PC-9 (cell line): Measurements from ENCODE around the gene ADAT2.

Experiments
- CTCF ChIP-seq: fragments of 200-600 bp; sonication (generic); conservative IDR thresholded peaks from 2 replicates; pipeline ENCODE4 v1.6.1; 2017; ENCODE audit warnings: mixed run types, antibody characterized with exemption, mild to moderate bottlenecking, moderate library complexity
- EZH2 ChIP-seq: fragments of 200-600 bp; sonication (generic); IDR thresholded peaks from 2 replicates; pipeline ENCODE4 v1.8.0; 2017; ENCODE audit warnings: antibody characterized with exemption, low read depth

DNA sequence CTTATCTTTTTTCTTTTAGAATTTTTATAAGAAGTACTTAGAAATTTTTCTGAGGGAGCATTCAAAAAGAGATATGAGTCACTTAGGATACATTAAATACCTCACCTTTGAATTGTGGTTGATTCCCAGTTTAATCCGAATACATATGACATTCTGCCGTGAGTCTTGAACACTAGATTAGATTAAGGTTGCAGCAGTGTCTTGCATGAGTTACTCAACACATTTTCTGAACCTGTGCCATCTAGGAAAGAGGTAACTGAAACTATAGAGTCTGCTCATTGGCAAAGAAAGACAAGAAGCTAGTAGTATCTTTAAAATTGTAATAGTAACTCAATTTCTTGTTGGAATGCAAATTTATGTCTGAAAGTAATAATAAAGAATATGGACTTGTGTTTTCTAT, 15.1 kb upstream of the ADAT2 start:
- TF ChIP-seq CTCF = no peak
- TF ChIP-seq EZH2 = no peak
